ENCODE data around the gene EIF3C.
"Not testable (repeated sequence)": the region's sequence is repeated elsewhere in the genome, so short reads cannot be mapped to it uniquely, and the experiment has no call there.

EIF3C gene

DNA sequence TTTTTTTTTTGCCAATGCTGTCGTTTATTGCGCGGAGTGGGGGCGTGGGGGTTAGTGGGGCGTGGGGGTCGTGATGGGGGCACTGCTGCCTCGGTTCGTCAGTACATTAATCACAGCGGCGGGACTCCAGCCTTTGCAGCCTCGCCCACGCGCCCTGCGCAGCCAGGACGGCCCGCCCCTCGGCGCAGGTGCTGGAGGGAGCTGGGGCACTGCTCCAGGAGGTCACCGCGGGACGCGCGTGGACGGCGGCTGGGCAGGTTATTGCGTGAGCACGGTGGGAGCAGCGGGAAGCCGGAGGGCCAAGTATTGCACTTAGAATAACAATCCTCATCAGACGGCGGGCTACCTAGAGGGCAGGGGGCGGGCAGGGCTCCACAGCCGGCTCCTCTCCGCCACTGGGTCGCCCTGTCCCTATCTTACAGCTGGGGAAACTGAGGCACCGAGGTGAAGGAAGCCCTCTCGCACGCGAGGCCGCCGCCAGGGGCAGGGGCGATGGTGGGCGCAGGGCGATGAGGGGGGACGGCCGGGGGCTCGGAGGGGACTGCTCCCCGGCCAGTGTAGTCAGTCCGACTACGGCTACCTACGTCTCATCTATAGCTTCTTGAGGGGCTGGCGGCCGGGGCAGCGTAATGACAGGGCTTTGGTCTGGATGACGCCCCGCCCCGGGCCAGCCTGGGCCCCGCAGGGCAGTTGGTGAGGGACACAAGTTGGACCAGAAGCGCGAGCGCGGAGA, 35.5 kb downstream of the EIF3C start:
- CTCF ChIA-PET; DNase-seq (ENCODE audit: extremely low spot score); POLR2A ChIA-PET: not testable (repeated sequence)

DNA sequence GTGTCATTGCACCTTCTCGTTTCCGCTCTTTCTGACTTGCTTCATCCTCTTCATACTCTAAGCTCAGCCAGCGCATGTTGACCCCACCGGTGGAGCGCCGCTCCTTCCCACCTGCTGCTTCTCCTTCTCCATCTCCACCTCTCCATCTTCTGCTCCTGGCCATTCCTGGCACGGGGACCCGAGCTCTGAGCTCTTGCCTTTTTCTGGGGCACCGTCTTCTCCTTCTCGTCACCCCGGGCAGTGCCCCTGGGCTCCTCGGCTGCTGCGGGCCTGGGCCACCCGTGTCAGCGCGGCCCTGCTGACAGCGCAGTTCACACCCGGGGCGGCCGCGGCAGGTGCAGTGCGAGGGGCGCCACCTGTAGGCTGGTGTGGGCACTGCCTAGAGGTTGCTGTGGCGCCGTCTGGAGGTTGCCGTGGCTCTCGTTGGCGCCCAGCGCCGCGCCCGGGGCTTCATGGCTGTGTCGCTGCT, 38.8 kb downstream of the EIF3C start:
- CTCF ChIA-PET; DNase-seq (ENCODE audit: extremely low spot score); POLR2A ChIA-PET: not testable (repeated sequence)

- DNase-seq (ENCODE audit: extremely low spot score); CTCF ChIA-PET; POLR2A ChIA-PET: not testable (repeated sequence)
These were observed 39.3 kb downstream of the EIF3C start for GRCh38 chr16:28750469-28751067.

DNA sequence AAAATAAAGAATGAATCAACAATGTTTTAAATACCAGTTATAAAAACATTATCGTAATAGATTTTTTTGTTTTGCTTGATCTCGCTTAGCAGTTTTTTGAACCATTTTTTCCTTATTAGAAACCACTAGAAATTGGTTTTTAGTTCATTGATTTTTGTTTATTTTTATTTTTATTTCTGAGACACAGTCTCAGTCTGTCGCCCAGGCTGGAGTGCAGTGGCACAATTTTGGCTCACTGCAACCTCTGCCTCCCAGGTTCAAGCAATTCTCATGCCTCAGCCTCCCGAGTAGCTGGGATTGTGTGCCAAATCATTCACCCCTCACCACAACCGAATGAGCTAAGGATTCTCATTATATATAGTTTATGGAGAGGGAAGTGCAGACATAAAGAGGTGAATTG, 40.2 kb downstream of the EIF3C start, which contains the start of gene NPIPB9:
NPIPB9 (plus strand) TSS at position 301 of the 400 bp plus-strand sequence.
- POLR2A ChIA-PET; CTCF ChIA-PET; DNase-seq (ENCODE audit: extremely low spot score): not testable (repeated sequence)

GRCh38 chr16:28781697-28782096, 70.4 kb downstream of the EIF3C start:
- DNase-seq (ENCODE audit: extremely low spot score); POLR2A ChIA-PET; CTCF ChIA-PET: not testable (repeated sequence)

DNA sequence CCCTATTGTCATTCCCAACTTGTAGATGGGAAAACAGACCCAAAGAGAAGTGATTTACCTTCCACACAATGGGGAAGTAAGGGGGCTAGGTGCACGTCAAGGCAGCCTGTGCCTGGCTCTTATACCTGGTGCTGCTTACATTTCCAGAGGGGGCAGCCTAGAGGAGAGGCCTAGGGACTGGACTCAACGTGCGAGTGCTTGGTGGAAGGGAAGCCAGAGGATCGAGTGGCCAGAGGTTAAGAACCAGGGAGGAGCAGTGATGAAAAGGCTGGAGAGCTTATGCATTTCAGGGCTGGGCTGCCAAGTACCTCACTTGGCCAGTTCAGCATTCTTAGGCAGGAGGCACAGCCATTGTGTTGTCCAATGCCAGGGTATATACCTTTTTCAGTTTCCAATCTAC, 71.1 kb downstream of the EIF3C start:
- POLR2A ChIA-PET; DNase-seq (ENCODE audit: extremely low spot score); CTCF ChIA-PET: not testable (repeated sequence)

All from HEK293T (cell line).